GM21825 (cell line): Measurements from ENCODE around the gene SIX2.

ENCODE experiments used
- ATAC-seq: cut with Tn5 transposase; IDR thresholded peaks from one replicate; pipeline ENCODE4 v1.9.1; 2021; ENCODE audit warnings: mild to moderate bottlenecking, moderate library complexity; ENCODE audit not compliant: unreplicated experiment

Gene SIX2

GRCh38 chr2:45024097-45024496 lies 14.8 kb upstream of the SIX2 start:
- ATAC-seq: no peak

GRCh38 chr2:45020439-45020838 lies 11.2 kb upstream of the SIX2 start:
- ATAC-seq: no peak

- no peak for ATAC-seq
These were observed 8.8 kb upstream of the SIX2 start for GRCh38 chr2:45018023-45018422.

GRCh38 chr2:45014831-45015230 lies 5.6 kb upstream of the SIX2 start:
- no peak for ATAC-seq

- no peak for ATAC-seq
These were observed 4.9 kb upstream of the SIX2 start for GRCh38 chr2:45014016-45014702.

- ATAC-seq: no peak
These were observed 4.2 kb upstream of the SIX2 start for GRCh38 chr2:45013229-45014015.

- ATAC-seq: no peak
These were observed 3.5 kb upstream of the SIX2 start for GRCh38 chr2:45012733-45013132.

GRCh38 chr2:45011621-45012602 lies 2.7 kb upstream of the SIX2 start:
- no peak for ATAC-seq

GRCh38 chr2:45011121-45011520 lies 1.9 kb upstream of the SIX2 start:
- no peak for ATAC-seq

- ATAC-seq: no peak
These were observed 1.4 kb upstream of the SIX2 start for GRCh38 chr2:45010702-45011012.

- ATAC-seq: no peak
These were observed 863 bp upstream of the SIX2 start for GRCh38 chr2:45009928-45010701.

- no peak for ATAC-seq
These were observed 739 bp downstream of the SIX2 start for GRCh38 chr2:45008296-45009129.

- no peak for ATAC-seq
These were observed 1.3 kb downstream of the SIX2 start for GRCh38 chr2:45007961-45008295.

- no peak for ATAC-seq
These were observed 2.3 kb downstream of the SIX2 start for GRCh38 chr2:45006942-45007287.

- no peak for ATAC-seq
These were observed 3.0 kb downstream of the SIX2 start for GRCh38 chr2:45006041-45006941.

- no peak for ATAC-seq
These were observed 3.8 kb downstream of the SIX2 start for GRCh38 chr2:45005261-45006002.

- no peak for ATAC-seq
These were observed 4.6 kb downstream of the SIX2 start for GRCh38 chr2:45004562-45005191.
